ENCODE data around the gene TIMM29.
A peak's percentile ranks its signal among the peaks of the same experiment; 100 is the strongest.

TIMM29 gene

GRCh38 chr19:10929402-10929794, 787 bp downstream of the TIMM29 start:
- H3K27ac ChIP-seq (ENCODE audit: extremely low read depth, low read depth, low read length) = peak overlapping the region; percentile 80; the same call in 1 of the 2 replicates
- TF ChIP-seq ZXDB (tag by site-specific recombination; IDR thresholded peaks at IDR 0.05) (no peak), ZNF221 (tag by site-specific recombination; IDR thresholded peaks at IDR 0.05; ENCODE audit: borderline replicate concordance) (no peak), ZNF350 (tag by site-specific recombination; IDR thresholded peaks at IDR 0.05) (no peak), BCL11A (tag by site-specific recombination; IDR thresholded peaks at IDR 0.05; ENCODE audit: low read depth) (no peak), ZNF645 (tag by site-specific recombination; IDR thresholded peaks at IDR 0.05) (no peak), ZBTB20 (tag by site-specific recombination; IDR thresholded peaks at IDR 0.05) (peak; percentile 65; the same call in 1 of the 2 replicates), ZBTB17 (tag by site-specific recombination; IDR thresholded peaks at IDR 0.05) (peak; percentile 17; the same call in 1 of the 2 replicates), ZNF580 (tag by site-specific recombination; IDR thresholded peaks at IDR 0.05) (no peak), ZNF518A (tag by site-specific recombination; conservative IDR thresholded peaks at IDR 0.05; ENCODE audit: low read depth) (no peak), SALL2 (tag by site-specific recombination; IDR thresholded peaks at IDR 0.05; ENCODE audit: borderline replicate concordance) (no peak), ZFHX2 (tag by site-specific recombination; conservative IDR thresholded peaks at IDR 0.05) (no peak), ZBTB6 (tag by site-specific recombination; IDR thresholded peaks at IDR 0.05) (no peak), ZNF513 (tag by site-specific recombination; IDR thresholded peaks at IDR 0.05) (no peak), ZNF335 (tag by site-specific recombination; conservative IDR thresholded peaks at IDR 0.05) (peak; percentile 99), ZNF701 (tag by site-specific recombination; IDR thresholded peaks at IDR 0.05) (no peak), BCL6B (tag by site-specific recombination; IDR thresholded peaks at IDR 0.05) (no peak)
- H3K4me3 ChIP-seq (ENCODE audit: low read depth, low read length) = peak overlapping the region; percentile 68
- ChIA-PET POLR2A (interaction anchor here (0.6 to 1.2 kb wide), 3 partner anchors 21 to 94 kb away, joined by 4 to 6 read pairs (median 4); partner anchors contain the start of gene TMED1), CTCF (interaction anchor here (2.7 kb wide), 1 partner anchor 13 kb away, joined by 16 read pairs; no protein-coding TSS in a partner anchor)
- H3K36me3 ChIP-seq (ENCODE audit: control insufficient read depth in 2 of 2, insufficient read depth in 1 of 2, low read length in 2 of 2) = peaks cover 14 to 45% of the 10 kb centered on the region in 2 experiments
- no peaks in the 10 kb centered on the region for H3K9me3 ChIP-seq (ENCODE audit: control insufficient read depth, insufficient read depth, low read depth, low read length)
- H3K4me1 ChIP-seq (ENCODE audit: control insufficient read depth, insufficient read depth, low read length) = peaks cover 8% of the 10 kb centered on the region

Data from HEK293 (cell line).